BE2C (cell line): ENCODE data around the gene ZNF555.

Experiments
- DNase-seq: peaks from one replicate; pipeline ENCODE4 v3.0.0-alpha.2; 2020
- H3K27me3 ChIP-seq: fragments of 250-450 bp; sonication (Bioruptor Pico); 2 replicates; pipeline ENCODE4 v1.5.1; 2020; ENCODE audit warnings: mild to moderate bottlenecking
- H3K36me3 ChIP-seq: fragments of 250-450 bp; sonication (Bioruptor Pico); 2 replicates; pipeline ENCODE4 v1.5.1; 2020; ENCODE audit warnings: mild to moderate bottlenecking
- H3K4me1 ChIP-seq: fragments of 250-450 bp; sonication (Bioruptor Pico); 2 replicates; pipeline ENCODE4 v1.5.1; 2020
- H3K4me3 ChIP-seq: 2 replicates; pipeline ENCODE4 v1.5.1; 2011; ENCODE audit warnings: low read depth, low read length
- H3K9me3 ChIP-seq: fragments of 250-450 bp; sonication (Bioruptor Pico); 2 replicates; pipeline ENCODE4 v1.5.1; 2020
- TF ChIP-seq, protein P1 (sequence below): IDR thresholded peaks from 2 replicates; pipeline ENCODE4 v1.5.1; 2012; ENCODE audit warnings: mild to moderate bottlenecking, low read depth, low read length

ZNF555 gene

GRCh38 chr19:2811221-2811722 is 30.0 kb upstream of the ZNF555 start:
- Histone ChIP-seq H3K27me3 (no peaks in the 10 kb centered on the region), H3K4me1 (no peaks in the 10 kb centered on the region), H3K36me3 (peaks cover 72% of the 10 kb centered on the region), H3K4me3 (no peak overlapping the region), H3K9me3 (no peaks in the 10 kb centered on the region)
- DNase-seq, result no peak
- TF ChIP-seq, protein P1, sequence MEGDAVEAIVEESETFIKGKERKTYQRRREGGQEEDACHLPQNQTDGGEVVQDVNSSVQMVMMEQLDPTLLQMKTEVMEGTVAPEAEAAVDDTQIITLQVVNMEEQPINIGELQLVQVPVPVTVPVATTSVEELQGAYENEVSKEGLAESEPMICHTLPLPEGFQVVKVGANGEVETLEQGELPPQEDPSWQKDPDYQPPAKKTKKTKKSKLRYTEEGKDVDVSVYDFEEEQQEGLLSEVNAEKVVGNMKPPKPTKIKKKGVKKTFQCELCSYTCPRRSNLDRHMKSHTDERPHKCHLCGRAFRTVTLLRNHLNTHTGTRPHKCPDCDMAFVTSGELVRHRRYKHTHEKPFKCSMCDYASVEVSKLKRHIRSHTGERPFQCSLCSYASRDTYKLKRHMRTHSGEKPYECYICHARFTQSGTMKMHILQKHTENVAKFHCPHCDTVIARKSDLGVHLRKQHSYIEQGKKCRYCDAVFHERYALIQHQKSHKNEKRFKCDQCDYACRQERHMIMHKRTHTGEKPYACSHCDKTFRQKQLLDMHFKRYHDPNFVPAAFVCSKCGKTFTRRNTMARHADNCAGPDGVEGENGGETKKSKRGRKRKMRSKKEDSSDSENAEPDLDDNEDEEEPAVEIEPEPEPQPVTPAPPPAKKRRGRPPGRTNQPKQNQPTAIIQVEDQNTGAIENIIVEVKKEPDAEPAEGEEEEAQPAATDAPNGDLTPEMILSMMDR, result no peak

- DNase-seq, result no peak
- H3K4me3 ChIP-seq, result no peak overlapping the region
- H3K36me3 ChIP-seq, result peaks cover 66% of the 10 kb centered on the region
- no peaks in the 10 kb centered on the region for H3K27me3 ChIP-seq
- H3K9me3 ChIP-seq, result no peaks in the 10 kb centered on the region
- H3K4me1 ChIP-seq, result no peaks in the 10 kb centered on the region
- TF ChIP-seq, protein P1, result no peak
Measured at GRCh38 chr19:2811735-2812413, 29.4 kb upstream of the ZNF555 start.

DNA sequence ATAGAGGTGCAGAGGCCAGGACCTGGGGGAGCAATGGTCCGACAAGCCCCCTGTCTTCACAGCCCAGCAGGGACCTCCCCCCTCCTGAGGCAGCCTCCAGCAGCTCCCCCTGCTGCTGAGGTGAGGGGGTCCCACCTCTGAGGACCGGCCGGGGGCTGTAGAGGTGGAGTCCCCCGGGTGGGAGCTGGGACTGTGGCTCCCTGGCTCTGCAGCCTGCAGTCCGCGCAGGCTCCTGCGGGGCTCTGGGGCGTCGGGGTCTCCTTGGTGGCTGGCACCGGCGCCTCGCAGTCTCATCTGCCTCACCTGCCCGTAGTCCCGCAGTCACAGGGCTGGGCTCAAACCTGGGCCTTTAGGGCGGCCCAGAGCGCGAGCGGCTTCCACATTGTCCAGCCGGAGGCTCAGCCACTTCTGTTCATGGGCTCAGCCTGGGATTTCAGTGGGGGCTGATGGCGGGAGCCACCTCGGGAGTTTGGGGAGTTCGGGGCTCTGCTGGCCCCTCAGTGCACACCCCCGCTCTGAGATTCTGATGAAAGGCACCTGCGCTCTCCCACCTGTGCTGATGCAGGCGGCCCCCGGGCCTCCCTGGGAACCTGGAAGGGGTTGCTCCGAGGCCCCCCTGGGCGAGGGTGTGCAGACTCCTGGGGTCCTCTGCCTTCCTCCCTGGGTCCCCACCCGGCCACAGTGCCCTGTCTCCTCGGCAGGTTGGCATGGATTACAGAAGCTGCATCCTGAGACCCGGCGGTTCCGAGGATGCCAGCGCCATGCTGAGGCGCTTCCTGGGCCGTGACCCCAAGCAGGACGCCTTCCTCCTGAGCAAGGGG is 28.7 kb upstream of the ZNF555 start:
- peaks cover 58% of the 10 kb centered on the region for H3K36me3 ChIP-seq

GRCh38 chr19:2813235-2814160 is 27.8 kb upstream of the ZNF555 start:
- no peak for DNase-seq
- TF ChIP-seq, protein P1, result no peak
- H3K4me1 ChIP-seq, result no peaks in the 10 kb centered on the region
- H3K27me3 ChIP-seq, result no peaks in the 10 kb centered on the region
- no peaks in the 10 kb centered on the region for H3K9me3 ChIP-seq
- peaks cover 49% of the 10 kb centered on the region for H3K36me3 ChIP-seq
- no peak overlapping the region for H3K4me3 ChIP-seq

More for the DNA sequence above, 28.7 kb upstream of the ZNF555 start:
- H3K4me1 ChIP-seq, result no peaks in the 10 kb centered on the region
- TF ChIP-seq, protein P1, result no peak
- H3K27me3 ChIP-seq, result no peaks in the 10 kb centered on the region
- H3K9me3 ChIP-seq, result no peaks in the 10 kb centered on the region
- no peak for DNase-seq
- H3K4me3 ChIP-seq, result no peak overlapping the region

DNA sequence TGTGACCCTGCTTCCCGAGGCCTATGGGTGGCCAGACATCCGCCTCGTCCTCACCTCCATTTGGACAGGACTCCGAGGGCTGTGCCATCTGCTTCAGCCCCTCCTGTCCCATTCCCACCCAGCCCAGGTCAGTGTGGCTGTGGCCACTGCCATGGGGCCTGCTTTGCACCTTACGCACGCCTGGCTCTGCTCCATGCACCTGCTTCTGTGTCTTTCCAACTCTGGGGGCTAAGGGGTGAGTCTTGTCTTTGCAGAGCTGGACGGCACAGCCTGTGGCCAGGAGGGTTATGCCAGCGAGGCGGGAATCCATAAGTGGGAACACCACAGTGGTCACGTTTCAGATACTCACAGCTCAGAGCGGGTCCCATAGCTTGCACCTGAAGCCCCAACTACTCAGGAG is 26.8 kb upstream of the ZNF555 start:
- Histone ChIP-seq H3K27me3 (no peaks in the 10 kb centered on the region), H3K4me1 (no peaks in the 10 kb centered on the region), H3K4me3 (no peak overlapping the region), H3K36me3 (peaks cover 40% of the 10 kb centered on the region), H3K9me3 (no peaks in the 10 kb centered on the region)
- DNase-seq, result no peak
- TF ChIP-seq, protein P1, result no peak
